Uterus (tissue), 4 donors: ENCODE measurements around the gene TP53I13. TPM values are rescaled to one million over a fixed set of nuclear protein-coding genes. Genes with fewer than 3 reads are reported as not detected.

ENCODE experiments used
- DNase-seq, 2 donors: peaks; one replicate each; pipeline ENCODE4 v3.0.0-alpha.2; 2019 to 2020
- H3K27ac ChIP-seq, 2 donors: fragments of 200-600 bp; sonication (generic); 1 replicate in 1 of 2; 2 replicates in 1 of 2; pipeline ENCODE4 v1.5.1; 2016 to 2018
- H3K27me3 ChIP-seq, 2 donors: fragments of 200-600 bp; sonication (generic); one replicate each; pipeline ENCODE4 v1.5.1; 2018 to 2019; ENCODE audit warnings: control low read depth in 1 of 2
- H3K36me3 ChIP-seq, 2 donors: fragments of 200-600 bp; sonication (generic); one replicate each; pipeline ENCODE4 v1.5.1; 2019; ENCODE audit warnings: control low read depth in 1 of 2
- H3K4me1 ChIP-seq, 2 donors: fragments of 200-600 bp; sonication (generic); one replicate each; pipeline ENCODE4 v1.5.1; 2018 to 2019; ENCODE audit warnings: control low read depth in 1 of 2
- H3K4me3 ChIP-seq, 2 donors: fragments of 200-600 bp; sonication (generic); 1 replicate in 1 of 2; 2 replicates in 1 of 2; pipeline ENCODE4 v1.5.1; 2018 to 2019; ENCODE audit warnings: mild to moderate bottlenecking in 1 of 2
- H3K9me3 ChIP-seq, 2 donors: fragments of 200-600 bp; sonication (generic); one replicate each; pipeline ENCODE4 v1.5.1; 2019; ENCODE audit warnings: control low read depth in 1 of 2
- POLR2A ChIP-seq, 2 donors: fragments of 450-650 bp; IDR thresholded peaks; one replicate each; pipeline ENCODE4 v1.6.1; 2016; ENCODE audit warnings: antibody characterized with exemption in 2 of 2, mild to moderate bottlenecking in 1 of 2, moderate library complexity in 1 of 2
- intact Hi-C: fragments of 100-400 bp; cut with DNase I; formaldehyde crosslinking; loops from one replicate; pipeline ENCODE4 v1.15.1; 2023; ENCODE audit warnings: low total_unique reads
- total RNA-seq, 4 donors: library from RNA; depleted of rRNA in 3 of 4; stranded (reverse); fragments of >200 nt in 3 of 4; gene quantifications; one replicate each; pipeline versions ENCODE4 v1.1.0 to v1.2.4, GENCODE V29; 2014 to 2023
- TF ChIP-seq, protein P1 (sequence below), 4 experiments: fragments of 200-600 bp in 2 of 4; fragments of 450-650 bp in 2 of 4; sonication (generic) in 2 of 4; IDR thresholded peaks; one replicate each; pipeline ENCODE4 v1.5.1; 2016 to 2019; ENCODE audit warnings: antibody characterized with exemption in 4 of 4, mild to moderate bottlenecking in 2 of 4, moderate library complexity in 1 of 4
- donor health status: DM: yes; HTN: yes; CAD: no.

TP53I13 gene
- total RNA-seq, 4 donors from 2014 or later, result 35.6 to 50.3 (median 45.1) TPM

DNA sequence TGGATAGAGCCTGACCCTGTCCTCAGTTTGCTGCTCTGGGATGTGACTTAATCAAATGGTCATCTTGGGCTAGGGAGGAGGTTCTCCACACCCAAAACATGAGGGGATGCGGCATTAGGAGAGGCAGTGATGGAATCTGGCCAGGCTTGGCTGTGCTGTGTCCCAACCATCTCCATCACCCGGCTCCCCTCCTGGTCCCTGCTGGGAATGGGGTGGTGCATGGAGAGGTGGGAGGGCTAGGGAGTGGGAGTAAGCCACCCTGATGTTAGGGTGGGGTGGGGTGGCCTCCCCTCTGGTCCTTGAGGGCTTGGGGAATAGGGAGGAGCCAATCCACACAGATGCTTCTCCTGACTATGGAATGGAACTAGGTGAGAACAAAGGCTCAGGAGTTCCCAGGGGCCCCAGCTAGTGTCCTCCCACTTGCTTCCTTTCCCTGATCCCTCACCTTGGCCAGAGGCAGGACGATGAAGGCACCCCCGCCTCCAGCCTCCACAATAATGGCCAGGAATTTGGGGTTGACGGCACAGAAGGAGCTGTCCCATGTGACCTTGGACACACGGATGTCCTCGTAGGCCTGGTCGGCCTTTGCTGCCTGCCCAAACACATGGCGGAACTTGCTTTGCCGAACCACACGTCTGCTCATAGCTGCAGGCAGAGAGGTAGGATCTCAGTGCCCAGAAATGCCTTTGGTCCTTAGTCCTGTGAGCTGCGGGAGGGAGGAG is 52.4 kb downstream of the TP53I13 start:
- Histone ChIP-seq H3K4me3 (no peak overlapping the region), H3K9me3 (no peaks in the 10 kb centered on the region), H3K36me3 (no peaks in the 10 kb centered on the region), H3K4me1 (peaks cover 0 to 18% of the 10 kb centered on the region in 2 donors), H3K27ac (no peak overlapping the region), H3K27me3 (peaks cover 0 to 11% of the 10 kb centered on the region in 2 donors)
- DNase-seq, result no peak
- intact Hi-C loops, result no loop called here
- no peak for TF ChIP-seq POLR2A (IDR thresholded peaks at IDR 0.05)
- TF ChIP-seq, protein P1, sequence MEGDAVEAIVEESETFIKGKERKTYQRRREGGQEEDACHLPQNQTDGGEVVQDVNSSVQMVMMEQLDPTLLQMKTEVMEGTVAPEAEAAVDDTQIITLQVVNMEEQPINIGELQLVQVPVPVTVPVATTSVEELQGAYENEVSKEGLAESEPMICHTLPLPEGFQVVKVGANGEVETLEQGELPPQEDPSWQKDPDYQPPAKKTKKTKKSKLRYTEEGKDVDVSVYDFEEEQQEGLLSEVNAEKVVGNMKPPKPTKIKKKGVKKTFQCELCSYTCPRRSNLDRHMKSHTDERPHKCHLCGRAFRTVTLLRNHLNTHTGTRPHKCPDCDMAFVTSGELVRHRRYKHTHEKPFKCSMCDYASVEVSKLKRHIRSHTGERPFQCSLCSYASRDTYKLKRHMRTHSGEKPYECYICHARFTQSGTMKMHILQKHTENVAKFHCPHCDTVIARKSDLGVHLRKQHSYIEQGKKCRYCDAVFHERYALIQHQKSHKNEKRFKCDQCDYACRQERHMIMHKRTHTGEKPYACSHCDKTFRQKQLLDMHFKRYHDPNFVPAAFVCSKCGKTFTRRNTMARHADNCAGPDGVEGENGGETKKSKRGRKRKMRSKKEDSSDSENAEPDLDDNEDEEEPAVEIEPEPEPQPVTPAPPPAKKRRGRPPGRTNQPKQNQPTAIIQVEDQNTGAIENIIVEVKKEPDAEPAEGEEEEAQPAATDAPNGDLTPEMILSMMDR (IDR thresholded peaks at IDR 0.05), result no peak

DNA sequence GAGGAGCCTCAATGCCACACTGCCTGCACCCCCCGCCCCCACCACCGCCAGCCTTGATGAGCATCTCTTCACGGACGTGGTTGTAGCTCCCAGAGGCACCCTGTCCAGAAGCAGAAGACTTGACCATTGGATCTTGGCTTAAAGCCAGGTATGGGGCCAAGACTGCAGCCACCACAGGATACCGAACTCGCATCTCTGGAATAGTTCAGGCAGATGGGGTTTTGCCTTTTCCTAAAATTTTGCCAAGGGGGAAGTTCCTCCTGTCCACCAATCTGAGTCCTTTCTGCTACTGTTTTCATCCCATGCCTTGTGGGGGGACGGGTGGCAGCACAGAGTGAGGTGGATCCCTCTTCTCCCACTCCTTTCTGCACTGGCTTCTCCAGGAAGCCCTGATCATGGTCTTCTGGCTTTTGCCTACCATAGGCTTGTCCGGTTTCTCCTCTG is 53.3 kb downstream of the TP53I13 start:
- Histone ChIP-seq H3K36me3 (no peaks in the 10 kb centered on the region), H3K27ac (peak overlapping the region in 1 of 2 donors; percentile 51), H3K4me1 (peaks cover 0 to 14% of the 10 kb centered on the region in 2 donors), H3K4me3 (peak overlapping the region; percentile 47 to 56), H3K9me3 (no peaks in the 10 kb centered on the region), H3K27me3 (peaks cover 0 to 11% of the 10 kb centered on the region in 2 donors)
- no peak for DNase-seq
- intact Hi-C loops, result no loop called here
- no peak for TF ChIP-seq POLR2A (IDR thresholded peaks at IDR 0.05)
- TF ChIP-seq, protein P1 (IDR thresholded peaks at IDR 0.05), result no peak

Other genes starting within 250 kb of the TP53I13 start
- 100 to 1,000 TPM in 1 of 4 donors, 10 to 100 TPM in 3; 24.6 to 102 (median 64.9) TPM for gene TAOK1, start 178.3 kb upstream of the TP53I13 start, total RNA-seq
- 10 to 100 TPM in 1 of 4 donors, 1 to 10 TPM in 2, under 1 TPM in 1; 0.26 to 11.4 (median 4.4) TPM for gene ABHD15, start 1.7 kb upstream of the TP53I13 start, total RNA-seq
- 10 to 100 TPM; 13.1 to 75.0 (median 22.9) TPM for gene GIT1, start 20.9 kb downstream of the TP53I13 start, total RNA-seq
- gene ANKRD13B, start 24.4 kb downstream of the TP53I13 start, total RNA-seq, result 10 to 100 TPM in 3 of 4 donors, 1 to 10 TPM in 1; 2.8 to 17.0 (median 12.7) TPM
- 1 to 10 TPM; 3.8 to 7.8 (median 5.1) TPM for gene CORO6, start 54.2 kb downstream of the TP53I13 start, total RNA-seq